Astrocyte (in vitro differentiated cells and primary cell): ENCODE results near the gene TSPAN4. TPM values are rescaled to one million over a fixed set of nuclear protein-coding genes. Genes with fewer than 3 reads are reported as not detected.

Experiments
- DNase-seq: peaks from one replicate; pipeline ENCODE4 v3.0.0-alpha.2; 2010; ENCODE audit warnings: low read depth
- FAIRE-seq: peaks from 2 replicates; lab custom pipeline; 2011; peaks lifted over from hg19 to GRCh38; lab: Jason Lieb, UNC
- H2AFZ ChIP-seq: 2 replicates; pipeline ENCODE4 v1.6.0; 2012; ENCODE audit warnings: low read depth, low read length, inconsistent platforms
- H3K27ac ChIP-seq: 2 replicates; pipeline ENCODE4 v1.5.1; 2011; ENCODE audit warnings: low read depth, low read length, inconsistent platforms
- H3K27me3 ChIP-seq: 2 replicates; pipeline ENCODE4 v1.6.0; 2011; ENCODE audit warnings: low read length, inconsistent platforms; ENCODE audit not compliant: insufficient read depth
- H3K36me3 ChIP-seq: 2 replicates; pipeline ENCODE4 v1.5.1; 2011; ENCODE audit warnings: low read length, inconsistent platforms; ENCODE audit not compliant: insufficient read depth
- H3K4me1 ChIP-seq: 2 replicates; pipeline ENCODE4 v1.5.1; 2011; ENCODE audit warnings: low read length, inconsistent platforms; ENCODE audit not compliant: insufficient read depth
- H3K4me2 ChIP-seq: 2 replicates; pipeline ENCODE4 v1.6.0; 2012; ENCODE audit warnings: low read length, inconsistent platforms
- H3K4me3 ChIP-seq: 2 replicates; pipeline ENCODE4 v1.5.1; 2011; ENCODE audit warnings: low read depth, mild to moderate bottlenecking, low read length, inconsistent platforms; ENCODE audit not compliant: insufficient read depth
- H3K79me2 ChIP-seq: 2 replicates; pipeline ENCODE4 v1.6.0; 2012; ENCODE audit warnings: mild to moderate bottlenecking, low read length, inconsistent platforms; ENCODE audit not compliant: insufficient read depth
- H3K9ac ChIP-seq: 2 replicates; pipeline ENCODE4 v1.6.0; 2012; ENCODE audit warnings: mild to moderate bottlenecking, low read length, inconsistent platforms
- H3K9me3 ChIP-seq: 2 replicates; pipeline ENCODE4 v1.5.1; 2012; ENCODE audit warnings: low read depth, mild to moderate bottlenecking, low read length, inconsistent platforms; ENCODE audit not compliant: insufficient read depth
- H4K20me1 ChIP-seq: 2 replicates; pipeline ENCODE4 v1.6.0; 2012; ENCODE audit warnings: low read length, inconsistent platforms; ENCODE audit not compliant: insufficient read depth
- H3K27ac Mint-ChIP-seq: one replicate; pipeline ENCODE4 v1.8.0; 2021; ENCODE audit warnings: mild to moderate bottlenecking, mixed read lengths; ENCODE audit not compliant: unreplicated experiment
- H3K27me3 Mint-ChIP-seq: one replicate; pipeline ENCODE4 v1.8.0; 2021; ENCODE audit warnings: low read depth, mixed read lengths; ENCODE audit not compliant: unreplicated experiment
- H3K36me3 Mint-ChIP-seq: one replicate; pipeline ENCODE4 v1.8.0; 2021; ENCODE audit warnings: low read depth, mixed read lengths; ENCODE audit not compliant: unreplicated experiment
- H3K4me1 Mint-ChIP-seq: one replicate; pipeline ENCODE4 v1.8.0; 2021; ENCODE audit warnings: low read depth, mixed read lengths; ENCODE audit not compliant: unreplicated experiment
- H3K4me3 Mint-ChIP-seq: one replicate; pipeline ENCODE4 v1.8.0; 2021; ENCODE audit warnings: mild to moderate bottlenecking, moderate library complexity, mixed read lengths; ENCODE audit not compliant: unreplicated experiment
- H3K9me3 Mint-ChIP-seq: one replicate; pipeline ENCODE4 v1.8.0; 2021; ENCODE audit warnings: mild to moderate bottlenecking, mixed read lengths; ENCODE audit not compliant: unreplicated experiment
- EZH2 ChIP-seq: IDR thresholded peaks from 2 replicates; pipeline ENCODE4 v1.6.1; 2012; ENCODE audit warnings: mild to moderate bottlenecking, low read length, inconsistent platforms; ENCODE audit not compliant: insufficient read depth
- total RNA-seq: library from RNA; stranded (reverse); gene quantifications from 2 replicates; pipeline ENCODE4 v1.2.1, GENCODE V29; 2021
- TF ChIP-seq, protein P1 (sequence below): IDR thresholded peaks from 2 replicates; pipeline ENCODE4 v1.5.1; 2011; ENCODE audit warnings: low read depth, mild to moderate bottlenecking, inconsistent platforms, low read length, moderate library complexity; ENCODE audit not compliant: insufficient read depth

The TSPAN4 gene
- total RNA-seq, 1 donor from 2014 or later = 69.5 TPM

- no peaks in the 10 kb centered on the region for H3K9me3 Mint-ChIP-seq
- H3K4me2 ChIP-seq = no peak overlapping the region
- H3K27ac Mint-ChIP-seq = no peak overlapping the region
- no peak overlapping the region for H3K9ac ChIP-seq
- H3K27me3 Mint-ChIP-seq = no peaks in the 10 kb centered on the region
- H3K36me3 ChIP-seq = no peaks in the 10 kb centered on the region
- H3K79me2 ChIP-seq = no peaks in the 10 kb centered on the region
- DNase-seq (no peak), FAIRE-seq (no peak)
- H4K20me1 ChIP-seq = peaks cover 20% of the 10 kb centered on the region
- no peaks in the 10 kb centered on the region for H3K9me3 ChIP-seq
- TF ChIP-seq, protein P1, sequence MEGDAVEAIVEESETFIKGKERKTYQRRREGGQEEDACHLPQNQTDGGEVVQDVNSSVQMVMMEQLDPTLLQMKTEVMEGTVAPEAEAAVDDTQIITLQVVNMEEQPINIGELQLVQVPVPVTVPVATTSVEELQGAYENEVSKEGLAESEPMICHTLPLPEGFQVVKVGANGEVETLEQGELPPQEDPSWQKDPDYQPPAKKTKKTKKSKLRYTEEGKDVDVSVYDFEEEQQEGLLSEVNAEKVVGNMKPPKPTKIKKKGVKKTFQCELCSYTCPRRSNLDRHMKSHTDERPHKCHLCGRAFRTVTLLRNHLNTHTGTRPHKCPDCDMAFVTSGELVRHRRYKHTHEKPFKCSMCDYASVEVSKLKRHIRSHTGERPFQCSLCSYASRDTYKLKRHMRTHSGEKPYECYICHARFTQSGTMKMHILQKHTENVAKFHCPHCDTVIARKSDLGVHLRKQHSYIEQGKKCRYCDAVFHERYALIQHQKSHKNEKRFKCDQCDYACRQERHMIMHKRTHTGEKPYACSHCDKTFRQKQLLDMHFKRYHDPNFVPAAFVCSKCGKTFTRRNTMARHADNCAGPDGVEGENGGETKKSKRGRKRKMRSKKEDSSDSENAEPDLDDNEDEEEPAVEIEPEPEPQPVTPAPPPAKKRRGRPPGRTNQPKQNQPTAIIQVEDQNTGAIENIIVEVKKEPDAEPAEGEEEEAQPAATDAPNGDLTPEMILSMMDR = no peak
- no peak for TF ChIP-seq EZH2
- no peak overlapping the region for H3K4me3 ChIP-seq
- H3K36me3 Mint-ChIP-seq = peaks cover 9% of the 10 kb centered on the region
- H3K4me1 ChIP-seq = no peaks in the 10 kb centered on the region
- H3K4me1 Mint-ChIP-seq = no peaks in the 10 kb centered on the region
- H3K27me3 ChIP-seq = no peaks in the 10 kb centered on the region
- H3K4me3 Mint-ChIP-seq = no peak overlapping the region
- H2AFZ ChIP-seq = no peak overlapping the region
- no peak overlapping the region for H3K27ac ChIP-seq
Observed at GRCh38 chr11:889687-890475, 47.2 kb downstream of the TSPAN4 start.

DNA sequence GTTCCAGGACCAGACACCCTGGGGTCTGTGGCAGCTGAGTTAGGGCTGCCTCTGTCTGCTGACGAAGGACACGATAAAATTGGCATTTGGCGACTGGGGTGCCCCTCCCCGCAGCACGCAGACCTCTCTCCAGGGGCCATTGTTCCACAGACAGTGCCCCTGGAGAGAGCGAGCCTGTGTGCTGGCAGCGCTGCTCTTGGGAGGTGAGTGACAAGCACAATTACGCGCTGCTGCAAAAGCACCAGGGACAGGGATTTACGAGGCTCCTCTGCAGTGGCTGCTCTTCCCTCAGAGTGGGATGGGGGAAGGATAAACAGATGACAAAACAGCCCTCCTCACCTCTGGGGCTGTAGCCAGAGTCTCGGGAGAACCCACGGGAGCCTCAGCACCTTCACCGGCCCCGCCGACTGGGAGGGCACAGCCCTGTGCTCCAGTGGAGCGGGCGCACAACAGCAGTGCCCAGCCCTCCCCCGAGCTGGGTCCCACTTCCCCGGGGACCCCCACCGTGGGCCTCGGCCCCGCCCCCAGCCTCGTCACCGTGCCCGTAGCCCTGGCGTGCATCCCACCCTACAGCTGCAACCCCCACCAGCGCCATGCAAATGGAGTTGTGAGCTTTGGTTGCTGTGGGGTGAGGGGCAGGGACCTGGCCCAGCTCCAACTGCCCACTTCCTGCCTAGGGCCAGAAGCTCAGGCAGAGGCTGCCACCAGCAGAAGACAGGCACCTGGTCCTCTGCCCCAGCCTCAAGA lies 48.3 kb downstream of the TSPAN4 start:
- H3K79me2 ChIP-seq = no peaks in the 10 kb centered on the region

More for the DNA sequence above, 48.3 kb downstream of the TSPAN4 start:
- Histone ChIP-seq H3K4me3 (no peak overlapping the region), H3K27ac (no peak overlapping the region), H3K36me3 (no peaks in the 10 kb centered on the region), H3K9me3 (no peaks in the 10 kb centered on the region), H3K27me3 (no peaks in the 10 kb centered on the region), H3K4me2 (no peak overlapping the region), H4K20me1 (peaks cover 20% of the 10 kb centered on the region), H3K9ac (no peak overlapping the region), H2AFZ (no peak overlapping the region), H3K4me1 (no peaks in the 10 kb centered on the region)
- H3K27me3 Mint-ChIP-seq = no peaks in the 10 kb centered on the region
- peaks cover 6% of the 10 kb centered on the region for H3K36me3 Mint-ChIP-seq
- TF ChIP-seq, protein P1 = no peak
- no peak for TF ChIP-seq EZH2
- no peaks in the 10 kb centered on the region for H3K9me3 Mint-ChIP-seq
- H3K4me3 Mint-ChIP-seq = no peak overlapping the region
- DNase-seq (no peak), FAIRE-seq (no peak)
- H3K4me1 Mint-ChIP-seq = no peaks in the 10 kb centered on the region
- no peak overlapping the region for H3K27ac Mint-ChIP-seq
